Measurements from ENCODE around the gene TMEM209.
"Not testable (repeated sequence)": the region's sequence is repeated elsewhere in the genome, so short reads cannot be mapped to it uniquely, and the experiment has no call there.

DNA sequence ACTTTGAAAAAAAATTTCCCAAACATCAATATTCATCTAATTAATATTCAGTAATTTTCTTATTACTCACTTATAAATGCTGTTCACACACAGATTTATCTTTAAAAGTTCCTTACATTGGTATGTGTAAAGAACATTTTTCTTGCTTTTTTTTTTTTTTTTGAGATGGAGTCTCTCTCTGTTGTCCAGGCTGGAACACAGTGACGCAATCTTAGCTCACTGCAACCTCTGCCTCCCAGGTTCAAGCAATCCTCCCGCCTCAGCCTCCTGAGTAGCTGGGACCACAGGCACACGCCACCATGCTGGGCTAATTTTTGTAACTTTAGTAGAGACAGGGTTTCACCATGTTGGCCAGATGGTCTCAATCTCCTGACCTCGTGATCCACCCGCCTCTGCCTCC is 20.9 kb downstream of the TMEM209 start:
- TF ChIP-seq CTCF (optimal IDR thresholded peaks at IDR 0.05 in 1 of 3, IDR thresholded peaks at IDR 0.05 in 1 of 3, conservative IDR thresholded peaks at IDR 0.05 in 1 of 3; ENCODE audit: extremely low read depth in 1 of 3, insufficient read depth in 2 of 3, low read length in 3 of 3); EZH2 (IDR thresholded peaks at IDR 0.05; ENCODE audit: low read length): not testable (repeated sequence)

Data from keratinocyte (primary cell).